ENCODE data around the gene ANLN.

The ANLN gene

DNA sequence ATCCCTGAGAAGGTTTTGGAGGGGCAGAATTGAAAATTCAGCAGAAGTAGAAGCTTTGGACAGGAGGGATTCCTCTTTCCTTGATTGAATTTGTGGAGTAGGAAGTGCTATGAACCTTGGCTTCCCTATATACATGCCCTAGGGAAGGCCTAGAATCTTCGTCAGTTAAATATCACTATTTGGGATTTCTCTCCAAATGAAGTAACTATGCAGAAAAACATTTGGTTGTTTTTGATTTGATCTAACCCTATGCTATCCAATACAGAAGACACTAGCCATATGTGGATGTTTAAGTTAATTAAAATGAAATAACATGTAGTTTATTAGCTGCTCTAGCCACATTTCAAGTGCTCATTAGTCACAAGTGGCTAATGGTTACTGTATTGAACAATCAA lies 15.7 kb downstream of the ANLN start:
- in situ Hi-C loops (cut with HindIII; ENCODE audit: low pct_ligation_motif_present, low pct_unique_long_range_greater_than_20kb, low sequenced_read_pairs), result no loop called here

DNA sequence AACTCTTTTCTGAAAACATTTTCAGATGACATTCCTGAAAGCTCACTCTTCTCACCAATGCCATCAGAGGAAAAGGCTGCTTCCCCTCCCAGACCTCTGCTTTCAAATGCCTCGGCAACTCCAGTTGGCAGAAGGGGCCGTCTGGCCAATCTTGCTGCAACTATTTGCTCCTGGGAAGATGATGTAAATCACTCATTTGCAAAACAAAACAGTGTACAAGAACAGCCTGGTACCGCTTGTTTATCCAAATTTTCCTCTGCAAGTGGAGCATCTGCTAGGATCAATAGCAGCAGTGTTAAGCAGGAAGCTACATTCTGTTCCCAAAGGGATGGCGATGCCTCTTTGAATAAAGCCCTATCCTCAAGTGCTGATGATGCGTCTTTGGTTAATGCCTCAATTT lies 16.5 kb downstream of the ANLN start:
- in situ Hi-C loops (cut with HindIII; ENCODE audit: low pct_ligation_motif_present, low pct_unique_long_range_greater_than_20kb, low sequenced_read_pairs), result no loop called here
- DNase-seq, result no peak

More for the DNA sequence above, 15.7 kb downstream of the ANLN start:
- DNase-seq, result no peak

DNA sequence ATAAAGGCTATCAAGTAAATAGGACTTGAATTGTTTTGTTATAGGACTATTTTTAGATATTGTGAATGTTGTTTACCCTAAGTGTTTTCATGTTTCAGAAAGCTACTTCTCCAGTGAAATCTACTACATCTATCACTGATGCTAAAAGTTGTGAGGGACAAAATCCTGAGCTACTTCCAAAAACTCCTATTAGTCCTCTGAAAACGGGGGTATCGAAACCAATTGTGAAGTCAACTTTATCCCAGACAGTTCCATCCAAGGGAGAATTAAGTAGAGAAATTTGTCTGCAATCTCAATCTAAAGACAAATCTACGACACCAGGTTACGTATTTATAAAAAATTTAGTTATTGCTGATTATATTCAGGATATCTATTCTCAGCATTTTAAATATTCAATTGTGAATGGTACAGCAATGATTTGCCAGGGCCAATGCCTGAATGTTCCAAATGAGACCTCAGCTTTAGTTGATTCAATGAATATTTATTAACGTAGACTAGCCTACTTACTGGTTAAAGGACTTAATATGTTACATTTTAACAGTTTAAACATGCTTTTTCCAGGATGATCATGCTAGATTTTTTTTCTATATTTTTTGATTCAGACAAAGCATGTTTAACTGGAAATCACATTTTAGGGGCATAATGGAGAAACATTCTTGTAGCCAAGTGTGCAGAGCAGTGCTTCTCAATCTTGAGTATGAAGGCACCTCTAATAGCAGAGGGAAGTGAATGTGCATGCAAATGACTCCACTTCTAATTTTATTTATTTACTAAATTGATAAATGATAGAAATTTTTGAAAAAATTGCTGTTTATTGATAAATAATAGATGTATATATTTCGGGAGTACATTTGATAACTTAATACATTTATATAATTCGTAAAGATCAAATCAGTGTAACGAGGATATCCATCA lies 18.2 kb downstream of the ANLN start:
- no peak for DNase-seq
- in situ Hi-C loops (cut with HindIII; ENCODE audit: low pct_ligation_motif_present, low pct_unique_long_range_greater_than_20kb, low sequenced_read_pairs), result no loop called here

DNA sequence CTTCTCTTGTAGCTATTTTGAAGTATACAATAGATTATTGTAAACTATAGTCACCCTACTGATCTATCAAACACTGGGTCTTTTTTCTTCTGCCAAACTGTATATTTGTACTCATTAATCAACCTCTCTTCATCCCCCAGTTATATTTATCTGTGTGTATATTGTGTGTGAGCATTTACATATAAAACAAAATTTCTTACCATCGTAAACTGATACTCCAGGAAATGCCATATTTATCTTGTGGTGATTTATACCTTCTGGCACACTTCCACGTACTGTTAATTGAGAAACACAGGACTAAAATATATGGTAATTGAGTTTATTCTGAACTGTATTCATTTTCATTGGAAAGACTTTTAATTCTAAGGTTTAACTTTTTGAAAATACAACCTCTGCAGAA lies 18.9 kb downstream of the ANLN start:
- in situ Hi-C loops (cut with HindIII; ENCODE audit: low pct_ligation_motif_present, low pct_unique_long_range_greater_than_20kb, low sequenced_read_pairs), result no loop called here
- DNase-seq, result no peak

DNA sequence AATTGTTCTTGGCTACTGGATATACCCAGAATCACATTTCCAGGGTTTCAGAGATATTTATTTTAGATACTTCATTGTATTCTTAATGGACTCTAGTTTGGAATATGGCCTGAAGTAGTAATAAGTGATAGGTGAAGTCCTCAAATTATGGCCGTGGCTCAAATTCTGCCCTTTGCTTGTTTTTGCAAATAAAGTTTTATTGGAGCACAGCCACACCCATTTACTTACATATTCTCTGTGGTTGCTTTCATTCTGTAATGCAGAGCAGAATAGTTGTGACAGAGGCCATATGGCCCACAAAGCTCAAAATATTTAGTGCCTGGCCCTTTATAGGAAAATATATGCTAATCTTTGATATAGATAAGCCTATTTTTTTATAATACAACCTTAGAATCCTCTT lies 19.5 kb downstream of the ANLN start:
- DNase-seq, result no peak
- in situ Hi-C loops (cut with HindIII; ENCODE audit: low pct_ligation_motif_present, low pct_unique_long_range_greater_than_20kb, low sequenced_read_pairs), result no loop called here

DNA sequence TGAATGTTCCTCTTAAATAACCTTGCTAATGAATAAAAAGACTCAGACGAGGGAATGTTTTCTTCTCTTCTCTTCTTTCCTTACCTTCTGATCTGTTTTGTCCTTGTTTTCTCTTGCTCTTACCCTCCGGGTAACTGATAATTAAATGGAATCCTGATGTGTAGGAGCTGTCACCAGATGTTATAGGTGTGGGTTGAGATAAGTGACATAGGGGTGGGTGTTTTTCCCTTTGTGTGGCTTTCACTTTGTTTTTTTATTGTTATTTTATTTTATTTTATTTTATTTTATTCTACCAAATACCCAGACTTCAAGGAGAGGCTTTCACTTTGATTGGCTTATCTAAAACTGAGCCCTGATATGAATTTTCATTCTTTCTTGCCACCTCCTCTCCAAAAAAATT lies 25.5 kb downstream of the ANLN start:
- in situ Hi-C loops (cut with HindIII; ENCODE audit: low pct_ligation_motif_present, low pct_unique_long_range_greater_than_20kb, low sequenced_read_pairs), result no loop called here
- DNase-seq, result no peak

DNA sequence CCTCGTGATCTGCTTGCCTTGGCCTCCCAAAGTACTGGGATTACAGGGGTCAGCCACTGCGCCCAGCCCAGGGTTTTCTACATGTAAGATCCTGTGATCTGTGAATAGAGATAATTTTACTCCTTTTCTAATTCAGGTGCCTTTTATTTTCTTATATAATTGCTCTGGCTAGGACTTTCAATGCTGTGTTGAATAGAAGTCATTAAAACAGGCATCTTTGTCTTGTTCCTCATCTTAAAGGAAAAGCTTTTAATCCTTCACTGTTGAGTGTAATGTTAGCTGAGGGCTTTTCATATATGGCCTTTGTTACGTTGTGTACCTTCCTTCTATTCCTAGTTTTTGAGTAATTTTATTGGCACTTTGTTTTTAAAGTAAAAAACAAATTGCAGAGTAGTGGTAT lies 26.6 kb downstream of the ANLN start:
- in situ Hi-C loops (cut with HindIII; ENCODE audit: low pct_ligation_motif_present, low pct_unique_long_range_greater_than_20kb, low sequenced_read_pairs), result no loop called here
- DNase-seq, result no peak

DNA sequence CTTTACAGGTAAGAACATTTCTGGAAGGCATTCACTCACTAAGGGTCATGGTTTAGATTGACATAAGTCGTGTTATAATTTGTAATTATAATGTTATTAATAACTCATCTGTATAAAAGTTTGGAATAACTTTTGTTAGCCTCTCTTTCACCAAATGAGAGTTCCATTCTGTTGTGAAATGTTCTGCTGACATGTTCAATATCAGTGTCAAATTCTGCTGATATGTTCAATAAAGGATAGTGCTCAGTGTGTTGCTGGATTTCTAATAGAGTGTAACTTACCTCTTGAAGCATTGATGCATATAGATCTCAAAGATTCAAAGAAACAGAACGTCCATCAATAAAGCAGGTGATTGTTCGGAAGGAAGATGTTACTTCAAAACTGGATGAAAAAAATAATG lies 30.6 kb downstream of the ANLN start:
- in situ Hi-C loops (cut with HindIII; ENCODE audit: low pct_ligation_motif_present, low pct_unique_long_range_greater_than_20kb, low sequenced_read_pairs), result no loop called here
- DNase-seq, result no peak

GRCh38 chr7:36422072-36422471 lies 32.4 kb downstream of the ANLN start:
- in situ Hi-C loops (cut with HindIII; ENCODE audit: low pct_ligation_motif_present, low pct_unique_long_range_greater_than_20kb, low sequenced_read_pairs), result no loop called here
- DNase-seq, result no peak

GRCh38 chr7:36423633-36424032 lies 34.0 kb downstream of the ANLN start:
- in situ Hi-C loops (cut with HindIII; ENCODE audit: low pct_ligation_motif_present, low pct_unique_long_range_greater_than_20kb, low sequenced_read_pairs), result no loop called here

GRCh38 chr7:36430186-36430585 lies 40.5 kb downstream of the ANLN start:
- no peak for DNase-seq
- in situ Hi-C loops (cut with HindIII; ENCODE audit: low pct_ligation_motif_present, low pct_unique_long_range_greater_than_20kb, low sequenced_read_pairs), result no loop called here

More at GRCh38 chr7:36423633-36424032, 34.0 kb downstream of the ANLN start:
- DNase-seq, result no peak

GRCh38 chr7:36430881-36431280 lies 41.2 kb downstream of the ANLN start:
- in situ Hi-C loops (cut with HindIII; ENCODE audit: low pct_ligation_motif_present, low pct_unique_long_range_greater_than_20kb, low sequenced_read_pairs), result no loop called here
- no peak for DNase-seq

GRCh38 chr7:36438211-36438610 lies 48.5 kb downstream of the ANLN start:
- no peak for DNase-seq
- in situ Hi-C loops (cut with HindIII; ENCODE audit: low pct_ligation_motif_present, low pct_unique_long_range_greater_than_20kb, low sequenced_read_pairs), result no loop called here

DNA sequence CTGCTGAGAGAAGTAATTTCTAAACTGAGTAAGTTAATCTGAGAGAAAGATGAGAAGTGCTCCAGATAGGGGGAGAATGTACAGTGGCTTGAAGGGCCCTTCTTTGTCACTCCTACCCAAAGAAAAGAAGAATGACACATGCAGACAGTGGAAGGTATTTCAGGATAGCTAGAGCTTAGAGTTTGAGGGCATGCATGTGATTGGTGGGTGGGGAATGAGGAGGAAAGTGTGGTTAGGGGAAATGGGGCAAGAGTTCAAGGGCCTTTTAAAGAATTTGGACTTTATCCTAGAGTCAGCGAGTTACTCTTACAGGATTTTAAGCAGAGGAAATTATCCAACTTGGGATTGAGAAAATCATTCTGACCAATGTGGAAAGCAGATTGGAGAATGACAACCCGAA lies 50.0 kb downstream of the ANLN start:
- in situ Hi-C loops (cut with HindIII; ENCODE audit: low pct_ligation_motif_present, low pct_unique_long_range_greater_than_20kb, low sequenced_read_pairs), result no loop called here
- no peak for DNase-seq

DNA sequence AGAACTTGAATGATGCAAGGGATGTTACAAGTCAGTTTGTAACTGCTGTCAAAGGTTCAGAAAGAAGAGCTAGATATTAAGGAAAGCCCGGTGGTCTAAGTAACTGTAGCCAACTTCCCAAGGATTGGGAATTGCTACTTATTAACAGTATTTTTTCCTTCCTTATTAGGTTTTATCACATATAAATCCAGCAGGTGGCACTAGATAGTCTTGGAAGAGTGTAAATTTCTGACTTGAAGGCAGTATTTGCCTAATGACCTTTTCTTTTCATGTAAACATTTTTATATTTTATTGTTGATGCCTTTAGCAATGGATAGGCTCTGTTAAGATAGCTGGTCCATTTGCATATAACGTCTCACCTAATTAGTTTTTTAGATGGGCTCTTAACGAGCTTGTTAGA lies 51.2 kb downstream of the ANLN start:
- in situ Hi-C loops (cut with HindIII; ENCODE audit: low pct_ligation_motif_present, low pct_unique_long_range_greater_than_20kb, low sequenced_read_pairs), result no loop called here
- peak; percentile 70 for DNase-seq

GRCh38 chr7:36441344-36442022 lies 51.8 kb downstream of the ANLN start:
- in situ Hi-C loops (cut with HindIII; ENCODE audit: low pct_ligation_motif_present, low pct_unique_long_range_greater_than_20kb, low sequenced_read_pairs), result no loop called here
- DNase-seq, result no peak

- in situ Hi-C loops (cut with HindIII; ENCODE audit: low pct_ligation_motif_present, low pct_unique_long_range_greater_than_20kb, low sequenced_read_pairs), result no loop called here
- DNase-seq, result peak; percentile 44
These were observed 59.2 kb downstream of the ANLN start for GRCh38 chr7:36448781-36449379.

DNA sequence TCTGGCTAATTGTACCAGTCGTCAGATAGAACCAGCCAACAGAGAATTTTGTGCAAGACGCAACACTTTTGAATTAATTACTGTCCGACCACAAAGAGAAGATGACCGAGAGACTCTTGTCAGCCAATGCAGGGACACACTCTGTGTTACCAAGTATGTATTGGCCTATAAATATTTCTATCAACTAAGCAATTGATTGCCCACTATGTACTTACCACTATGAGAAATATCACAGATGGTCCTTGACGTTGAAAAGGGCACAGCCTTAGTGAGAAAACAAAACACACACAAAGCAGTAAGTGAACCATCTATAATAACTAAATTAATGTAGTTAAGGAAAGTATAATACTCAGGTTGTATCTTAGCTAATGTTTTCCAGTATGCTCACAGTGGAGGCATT lies 60.0 kb downstream of the ANLN start:
- DNase-seq, result no peak
- in situ Hi-C loops (cut with HindIII; ENCODE audit: low pct_ligation_motif_present, low pct_unique_long_range_greater_than_20kb, low sequenced_read_pairs), result no loop called here

- no peak for DNase-seq
- in situ Hi-C loops (cut with HindIII; ENCODE audit: low pct_ligation_motif_present, low pct_unique_long_range_greater_than_20kb, low sequenced_read_pairs), result no loop called here
These were observed 64.1 kb downstream of the ANLN start for GRCh38 chr7:36453769-36454168.

- DNase-seq, result no peak
- in situ Hi-C loops (cut with HindIII; ENCODE audit: low pct_ligation_motif_present, low pct_unique_long_range_greater_than_20kb, low sequenced_read_pairs), result no loop called here
These were observed 66.0 kb downstream of the ANLN start for GRCh38 chr7:36455646-36456045.

Data from ACHN (cell line).